Measurements from ENCODE around the gene CHST9.

DNA sequence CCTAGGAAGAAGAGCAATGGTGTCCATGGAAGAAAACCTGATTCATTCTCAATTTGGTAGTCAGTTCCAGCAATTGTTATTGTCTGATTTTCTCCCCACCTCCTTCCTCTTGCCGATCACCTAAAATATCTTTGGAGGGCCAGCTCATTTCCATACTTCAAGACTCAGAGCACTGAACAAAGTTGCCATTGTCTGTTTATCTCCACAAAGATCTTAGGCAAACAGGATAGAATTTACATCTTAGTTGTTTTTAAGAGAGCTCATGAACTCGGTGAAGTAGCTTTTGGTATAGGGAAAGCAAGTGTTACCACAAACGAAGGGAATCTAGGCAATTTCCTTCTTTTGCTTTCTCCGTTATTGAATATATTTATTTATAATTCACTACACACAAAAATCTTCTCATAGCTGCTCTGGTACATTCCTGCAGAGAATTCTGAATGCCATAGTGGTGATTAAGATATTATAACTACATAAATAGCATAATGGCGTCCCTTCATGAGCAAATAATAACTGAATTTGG lies 41.5 kb upstream of the CHST9 start:
- TF ChIP-seq EP300 (IDR thresholded peaks at IDR 0.05): no peak
- TF ChIP-seq, protein P1, sequence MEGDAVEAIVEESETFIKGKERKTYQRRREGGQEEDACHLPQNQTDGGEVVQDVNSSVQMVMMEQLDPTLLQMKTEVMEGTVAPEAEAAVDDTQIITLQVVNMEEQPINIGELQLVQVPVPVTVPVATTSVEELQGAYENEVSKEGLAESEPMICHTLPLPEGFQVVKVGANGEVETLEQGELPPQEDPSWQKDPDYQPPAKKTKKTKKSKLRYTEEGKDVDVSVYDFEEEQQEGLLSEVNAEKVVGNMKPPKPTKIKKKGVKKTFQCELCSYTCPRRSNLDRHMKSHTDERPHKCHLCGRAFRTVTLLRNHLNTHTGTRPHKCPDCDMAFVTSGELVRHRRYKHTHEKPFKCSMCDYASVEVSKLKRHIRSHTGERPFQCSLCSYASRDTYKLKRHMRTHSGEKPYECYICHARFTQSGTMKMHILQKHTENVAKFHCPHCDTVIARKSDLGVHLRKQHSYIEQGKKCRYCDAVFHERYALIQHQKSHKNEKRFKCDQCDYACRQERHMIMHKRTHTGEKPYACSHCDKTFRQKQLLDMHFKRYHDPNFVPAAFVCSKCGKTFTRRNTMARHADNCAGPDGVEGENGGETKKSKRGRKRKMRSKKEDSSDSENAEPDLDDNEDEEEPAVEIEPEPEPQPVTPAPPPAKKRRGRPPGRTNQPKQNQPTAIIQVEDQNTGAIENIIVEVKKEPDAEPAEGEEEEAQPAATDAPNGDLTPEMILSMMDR (IDR thresholded peaks at IDR 0.05): no peak
- TF ChIP-seq, protein P2, sequence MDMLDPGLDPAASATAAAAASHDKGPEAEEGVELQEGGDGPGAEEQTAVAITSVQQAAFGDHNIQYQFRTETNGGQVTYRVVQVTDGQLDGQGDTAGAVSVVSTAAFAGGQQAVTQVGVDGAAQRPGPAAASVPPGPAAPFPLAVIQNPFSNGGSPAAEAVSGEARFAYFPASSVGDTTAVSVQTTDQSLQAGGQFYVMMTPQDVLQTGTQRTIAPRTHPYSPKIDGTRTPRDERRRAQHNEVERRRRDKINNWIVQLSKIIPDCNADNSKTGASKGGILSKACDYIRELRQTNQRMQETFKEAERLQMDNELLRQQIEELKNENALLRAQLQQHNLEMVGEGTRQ (IDR thresholded peaks at IDR 0.05): no peak
- TF ChIP-seq FOSL2 (IDR thresholded peaks at IDR 0.05): no peak
- no peak for TF ChIP-seq FOSL2 (CRISPR knock-in tag; IDR thresholded peaks at IDR 0.05)
- TF ChIP-seq POLR2A (IDR thresholded peaks at IDR 0.05; ENCODE audit: low read length): no peak
- no peak for TF ChIP-seq MAZ (IDR thresholded peaks at IDR 0.05; ENCODE audit: borderline replicate concordance, low read depth, low read length)
- TF ChIP-seq, protein P3, sequence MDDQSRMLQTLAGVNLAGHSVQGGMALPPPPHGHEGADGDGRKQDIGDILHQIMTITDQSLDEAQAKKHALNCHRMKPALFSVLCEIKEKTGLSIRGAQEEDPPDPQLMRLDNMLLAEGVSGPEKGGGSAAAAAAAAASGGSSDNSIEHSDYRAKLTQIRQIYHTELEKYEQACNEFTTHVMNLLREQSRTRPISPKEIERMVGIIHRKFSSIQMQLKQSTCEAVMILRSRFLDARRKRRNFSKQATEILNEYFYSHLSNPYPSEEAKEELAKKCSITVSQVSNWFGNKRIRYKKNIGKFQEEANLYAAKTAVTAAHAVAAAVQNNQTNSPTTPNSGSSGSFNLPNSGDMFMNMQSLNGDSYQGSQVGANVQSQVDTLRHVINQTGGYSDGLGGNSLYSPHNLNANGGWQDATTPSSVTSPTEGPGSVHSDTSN (IDR thresholded peaks at IDR 0.05): no peak
- TF ChIP-seq CHD4 (IDR thresholded peaks at IDR 0.05; ENCODE audit: borderline replicate concordance): no peak
- no peak for TF ChIP-seq RAD21 (conservative IDR thresholded peaks at IDR 0.05 in 1 of 2, IDR thresholded peaks at IDR 0.05 in 1 of 2)

Data from A549 (cell line).